Right cardiac atrium (tissue), 5 donors: ENCODE measurements around the gene ADAD1. TPM values are rescaled to one million over a fixed set of nuclear protein-coding genes. Genes with fewer than 3 reads are reported as not detected.
"Not testable (repeated sequence)": the region's sequence is repeated elsewhere in the genome, so short reads cannot be mapped to it uniquely, and the experiment has no call there.

Experiments used
- ATAC-seq, 2 donors: fragments of 200-7000 bp; cut with Tn5 transposase; one replicate each; pipeline versions ENCODE4 v1.8.0 to v1.9.1; 2020; ENCODE audit warnings: moderate library complexity in 2 of 2, mild to moderate bottlenecking in 1 of 2
- DNase-seq, 3 donors: peaks; one replicate each; pipeline ENCODE4 v3.0.0-alpha.2; 2020
- H3K27ac ChIP-seq: one replicate; pipeline ENCODE4 v1.5.1; 2013; ENCODE audit warnings: mild to moderate bottlenecking, low read length, control low read depth, moderate library complexity
- H3K27me3 ChIP-seq: one replicate; pipeline ENCODE4 v1.6.1; 2013; ENCODE audit not compliant: control insufficient read depth, insufficient read depth
- H3K4me1 ChIP-seq: one replicate; pipeline ENCODE4 v1.6.1; 2013; ENCODE audit warnings: low read length; ENCODE audit not compliant: control insufficient read depth, insufficient read depth
- H3K4me3 ChIP-seq: one replicate; pipeline ENCODE4 v1.5.1; 2013; ENCODE audit warnings: low read length, control low read depth
- H3K9me3 ChIP-seq: one replicate; pipeline ENCODE4 v1.6.1; 2013; ENCODE audit warnings: low read length; ENCODE audit not compliant: control insufficient read depth
- WGBS: extraction: QIAGEN DNeasy Blood & Tissue Kit; methylation state at CpG from one replicate; pipeline ENCODE4 v1.1.7; 2013; 5-methylcytosine and 5-hydroxymethylcytosine counted together
- intact Hi-C, 4 donors: fragments of 100-400 bp; cut with DNase I; formaldehyde crosslinking; loops; one replicate each; pipeline versions ENCODE4 v1.11.0 to v1.14.0; 2022 to 2023
- long read RNA-seq, 4 donors: library from polyadenylated mRNA; unstranded; transcript quantifications; one replicate each; pipeline ENCODE4 v2.0.0, GENCODE V29; 2020 to 2021
- polyA plus RNA-seq: library from polyadenylated mRNA; stranded (reverse); fragments of 200-250 nt; gene quantifications from one replicate; pipeline ENCODE4 v1.2.3, GENCODE V29; 2013
- total RNA-seq, 4 donors: library from RNA; stranded (reverse); fragmentation: NEBNext Ultra II Directional; extraction: Animal tissue kit (Norgen Biotek cat#: 25700); gene quantifications; one replicate each; pipeline ENCODE4 v1.2.1, GENCODE V29; 2021
- donor health status: healthy with polysubstance abuse.
- donor health status: DM: no; HTN: yes; CAD: no.
- donor health status: DM: no; HTN: no; CAD: no.
- donor health status: DM: no; HTN: yes; CAD: no; lungs with severe emphysema.
- donor health status: DM: yes; HTN: yes; CAD: no.

ADAD1 gene
- total RNA-seq (not detected), polyA plus RNA-seq (not detected)
- long read RNA-seq, donor 1: 0 reads
- long read RNA-seq, donor 2: 0 reads
- long read RNA-seq, donor 3: 0 reads
- long read RNA-seq, donor 4: 0 reads

DNA sequence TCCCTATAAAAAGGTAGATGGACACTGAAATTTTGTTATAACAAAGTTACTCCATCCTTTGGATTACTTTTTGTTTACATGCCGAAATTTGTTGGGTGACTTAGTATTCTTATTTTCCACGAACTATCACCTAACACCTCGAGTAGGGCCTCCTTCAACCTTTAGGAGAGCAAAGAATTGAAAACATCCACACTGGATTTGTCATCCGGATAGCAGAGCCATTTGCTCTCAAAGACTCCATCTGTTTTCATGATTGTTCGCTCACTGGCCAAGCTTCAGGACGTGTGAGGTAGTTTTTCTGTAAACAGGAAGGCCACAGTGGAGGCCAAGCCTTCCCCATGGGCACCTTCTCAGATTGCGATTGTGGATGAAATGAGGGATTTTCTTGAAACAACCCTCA, at the start of gene ADAD1:
TSS of gene ADAD1 (plus strand) at position 301 of the 400 bp plus-strand sequence. CDS start 1,059 bp downstream, outside the sequence.
- Histone ChIP-seq H3K27ac (no peak within 1 kb of the TSS), H3K9me3 (no peaks in the 10 kb centered on the region), H3K4me3 (no peak within 1 kb of the TSS), H3K27me3 (no peaks in the 10 kb centered on the region), H3K4me1 (no peaks in the 10 kb centered on the region)
- intact Hi-C loops: no loop called here
- ATAC-seq: no peak
- 83% methylated on average over 7 of the region's 7 CpGs for WGBS
- no peak for DNase-seq

DNA sequence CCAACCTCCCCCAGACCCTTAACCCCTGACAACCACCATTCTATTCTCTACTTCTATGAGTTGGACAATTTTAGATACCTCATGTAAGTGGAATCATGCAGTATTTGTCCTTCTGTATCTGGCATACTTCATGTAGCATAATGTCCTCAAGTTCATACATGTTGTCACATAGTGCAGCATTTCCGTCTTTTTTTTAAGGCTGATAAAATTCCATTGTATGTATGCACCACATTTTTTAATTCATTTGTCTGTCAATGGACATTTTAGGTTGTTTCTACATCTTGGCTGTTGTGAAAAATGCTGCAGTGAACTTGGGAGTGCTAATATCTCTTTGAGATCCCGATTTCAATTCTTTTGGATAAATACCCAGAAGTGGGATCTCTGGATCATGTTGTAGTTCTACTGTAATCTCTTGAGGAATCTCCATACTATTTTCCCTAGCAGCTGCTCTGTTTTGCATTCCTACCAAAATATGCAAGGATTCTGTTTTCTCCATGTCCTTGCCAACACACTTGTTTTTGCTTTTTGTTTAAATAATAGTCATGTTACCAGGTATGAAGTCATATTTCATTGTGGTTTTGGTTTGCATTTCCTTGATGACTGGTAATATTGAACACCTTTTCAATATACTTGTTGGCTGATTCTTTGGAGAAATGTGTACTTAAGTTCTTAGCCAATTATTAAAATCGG, 48.8 kb upstream of the ADAD1 start:
- no peak overlapping the region for H3K4me3 ChIP-seq
- intact Hi-C loops: no loop called here
- WGBS: 81% methylated on average over 3 of the region's 3 CpGs
- H3K4me1 ChIP-seq: no peaks in the 10 kb centered on the region
- H3K9me3 ChIP-seq: no peaks in the 10 kb centered on the region
- no peak for ATAC-seq
- no peaks in the 10 kb centered on the region for H3K27me3 ChIP-seq
- no peak for DNase-seq
- no peak overlapping the region for H3K27ac ChIP-seq

DNA sequence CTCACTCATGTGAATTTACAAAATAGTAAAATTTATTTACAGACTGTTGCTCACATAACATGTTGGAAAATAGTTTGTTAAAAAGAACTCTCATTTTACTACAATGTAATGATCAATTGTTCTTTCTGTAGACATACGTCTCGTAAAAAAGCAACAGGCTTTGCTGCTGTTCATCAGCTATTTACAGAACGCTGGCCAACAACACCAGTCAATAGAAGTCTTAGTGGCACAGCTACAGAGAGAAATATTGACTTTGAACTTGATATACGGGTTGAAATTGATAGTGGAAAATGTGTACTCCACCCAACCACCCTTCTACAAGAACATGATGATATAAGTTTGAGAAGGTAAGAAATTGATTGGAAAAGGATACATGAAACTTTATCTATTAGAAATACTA, 47.6 kb upstream of the ADAD1 start:
- whole genome bisulfite sequencing: 88% methylated on average over 4 of the region's 4 CpGs
- intact Hi-C loops: no loop called here
- Histone ChIP-seq H3K27ac (no peak overlapping the region), H3K27me3 (no peaks in the 10 kb centered on the region), H3K9me3 (no peaks in the 10 kb centered on the region), H3K4me1 (no peaks in the 10 kb centered on the region), H3K4me3 (no peak overlapping the region)
- no peak for DNase-seq
- no peak for ATAC-seq

DNA sequence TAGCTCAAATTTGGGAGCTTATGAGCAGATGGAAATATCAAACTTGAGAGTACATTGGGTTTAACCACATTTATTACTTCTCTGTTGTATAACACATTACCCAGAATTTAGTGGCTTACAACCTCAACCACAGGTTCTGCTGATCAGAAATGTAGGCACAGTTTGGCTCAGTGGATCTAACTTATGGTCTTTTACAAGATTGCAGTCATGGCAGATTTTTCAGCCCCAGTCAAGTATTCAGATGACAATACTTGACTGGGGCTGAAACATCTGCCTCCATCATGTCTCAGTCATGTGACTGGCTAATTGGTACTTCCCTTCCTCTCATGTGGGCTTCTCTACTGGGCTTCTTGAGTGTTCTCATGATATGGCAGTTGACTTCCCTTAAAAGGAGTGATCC, 44.0 kb upstream of the ADAD1 start:
- Histone ChIP-seq H3K4me1 (no peaks in the 10 kb centered on the region), H3K27ac (no peak overlapping the region), H3K27me3 (no peaks in the 10 kb centered on the region), H3K4me3 (no peak overlapping the region), H3K9me3 (no peaks in the 10 kb centered on the region)
- ATAC-seq (no peak), DNase-seq (no peak)
- intact Hi-C loops: no loop called here

DNA sequence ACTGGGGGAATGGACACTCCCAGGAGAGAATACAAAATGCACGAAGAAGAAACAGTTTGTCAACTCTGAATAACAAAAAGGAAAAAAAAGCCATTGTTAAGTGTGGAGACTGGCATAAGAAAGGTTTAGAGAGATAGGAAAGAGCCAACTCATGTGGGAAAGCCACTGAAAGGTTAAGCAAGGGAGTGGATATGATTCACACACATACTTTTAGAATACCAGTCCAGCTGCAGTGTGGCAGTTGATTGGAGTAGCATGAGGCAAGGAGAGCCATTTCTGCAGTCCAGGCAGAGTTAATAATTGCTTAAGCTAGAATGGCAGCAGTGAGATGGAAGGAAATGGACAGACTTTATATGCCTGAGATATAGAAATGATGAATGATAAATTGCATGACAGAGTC, 36.9 kb upstream of the ADAD1 start:
- intact Hi-C loops: no loop called here
- Histone ChIP-seq H3K4me1 (no peaks in the 10 kb centered on the region), H3K27me3 (no peaks in the 10 kb centered on the region), H3K9me3 (no peaks in the 10 kb centered on the region), H3K4me3 (no peak overlapping the region), H3K27ac (no peak overlapping the region)
- no peak for DNase-seq
- no peak for ATAC-seq
- 92% methylated on average over 1 of the region's 1 CpG for WGBS

DNA sequence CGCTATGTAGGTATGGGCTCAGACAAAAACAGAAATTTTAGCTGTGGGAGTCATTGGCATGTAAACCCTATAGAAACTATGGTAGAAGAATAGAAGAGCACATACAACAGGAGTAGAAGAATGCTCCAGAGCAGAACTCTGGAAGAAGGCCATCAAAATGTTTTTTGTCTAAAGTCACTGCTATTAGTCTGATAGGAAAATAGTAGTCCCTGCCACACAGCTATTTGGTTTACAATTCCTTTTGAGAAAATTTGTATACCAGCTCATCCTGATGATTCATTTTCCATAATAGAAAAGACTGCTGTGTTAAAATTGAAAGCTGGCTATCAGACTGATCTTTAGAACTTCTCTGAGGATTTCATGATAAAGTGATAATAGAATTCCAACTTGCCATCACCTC, 32.8 kb upstream of the ADAD1 start:
- WGBS: 98% methylated on average over 1 of the region's 1 CpG
- DNase-seq (no peak), ATAC-seq (no peak)
- Histone ChIP-seq H3K4me3 (no peak overlapping the region), H3K4me1 (no peaks in the 10 kb centered on the region), H3K9me3 (no peaks in the 10 kb centered on the region), H3K27ac (no peak overlapping the region), H3K27me3 (no peaks in the 10 kb centered on the region)
- intact Hi-C loops: no loop called here

DNA sequence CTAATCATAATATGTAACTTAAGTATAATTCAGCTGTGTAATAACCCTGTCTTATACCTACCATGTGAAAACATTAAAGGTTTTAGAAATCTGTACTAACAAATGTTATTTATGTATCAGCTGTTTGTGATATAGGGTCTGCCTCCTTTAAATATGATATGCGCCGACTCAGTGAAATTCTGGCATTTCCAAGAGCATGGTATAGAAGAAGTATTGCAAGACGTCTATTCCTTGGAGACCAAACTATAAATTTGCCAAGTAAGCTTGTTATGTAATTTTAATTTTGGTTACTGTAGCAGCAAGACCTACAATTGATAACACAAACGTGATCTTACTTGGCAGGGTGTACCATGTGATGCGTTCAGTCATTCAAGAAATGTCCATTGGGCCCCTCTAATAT, 32.3 kb upstream of the ADAD1 start:
- intact Hi-C loops: no loop called here

DNA sequence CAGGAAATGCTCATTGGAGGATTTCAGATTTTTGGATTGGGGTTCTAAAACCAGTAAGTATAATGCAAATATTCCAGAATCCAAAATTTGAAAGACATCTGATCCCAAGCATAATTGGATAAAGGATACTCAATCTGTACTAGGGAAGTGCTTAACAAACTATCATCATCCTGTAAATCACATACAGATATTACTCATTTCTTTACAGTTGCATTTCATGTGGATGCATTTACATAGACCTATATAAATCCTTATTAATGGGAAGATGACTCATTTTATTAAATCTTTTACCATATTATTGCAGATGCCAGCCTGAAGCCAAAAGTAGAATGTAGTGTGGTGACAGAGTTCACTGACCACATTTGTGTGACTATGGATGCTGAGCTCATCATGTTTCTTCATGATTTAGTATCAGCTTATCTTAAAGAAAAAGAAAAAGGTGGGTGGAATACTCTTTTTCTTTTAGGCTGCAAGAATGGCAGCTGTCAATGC, 22.4 kb upstream of the ADAD1 start:
- ATAC-seq: no peak
- no peak for DNase-seq
- Histone ChIP-seq H3K9me3 (no peaks in the 10 kb centered on the region), H3K27ac (no peak overlapping the region), H3K27me3 (no peaks in the 10 kb centered on the region), H3K4me1 (no peaks in the 10 kb centered on the region), H3K4me3 (no peak overlapping the region)
- intact Hi-C loops: no loop called here

More for the DNA sequence above, 32.3 kb upstream of the ADAD1 start:
- WGBS: 80% methylated on average over 5 of the region's 5 CpGs
- Histone ChIP-seq H3K4me3 (no peak overlapping the region), H3K27ac (no peak overlapping the region), H3K4me1 (no peaks in the 10 kb centered on the region), H3K27me3 (no peaks in the 10 kb centered on the region), H3K9me3 (no peaks in the 10 kb centered on the region)
- no peak for DNase-seq
- no peak for ATAC-seq

DNA sequence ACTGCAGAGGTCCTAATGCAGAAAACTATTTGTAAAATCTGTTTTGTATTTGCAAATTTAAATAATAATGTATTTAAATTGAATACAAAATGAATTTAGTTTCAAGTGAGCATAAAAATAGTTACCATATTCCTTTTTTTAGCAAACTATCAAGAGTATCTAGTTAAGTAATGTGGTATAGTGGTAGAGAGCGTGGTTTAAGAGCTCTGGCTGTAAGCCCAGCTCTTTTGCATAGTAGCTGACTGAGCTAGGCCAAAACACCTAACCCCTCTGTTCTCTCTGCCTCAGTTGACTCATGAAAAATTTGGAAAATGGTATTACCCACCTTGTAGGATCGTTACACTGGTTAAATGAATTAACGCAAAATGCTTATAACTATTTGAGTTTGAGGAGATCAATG, 18.1 kb upstream of the ADAD1 start:
- intact Hi-C loops: no loop called here
- ATAC-seq: no peak
- H3K4me3 ChIP-seq: no peak overlapping the region
- H3K27ac ChIP-seq: no peak overlapping the region
- 91% methylated on average over 3 of the region's 3 CpGs for WGBS
- no peaks in the 10 kb centered on the region for H3K4me1 ChIP-seq
- no peaks in the 10 kb centered on the region for H3K27me3 ChIP-seq
- DNase-seq: no peak
- no peaks in the 10 kb centered on the region for H3K9me3 ChIP-seq

DNA sequence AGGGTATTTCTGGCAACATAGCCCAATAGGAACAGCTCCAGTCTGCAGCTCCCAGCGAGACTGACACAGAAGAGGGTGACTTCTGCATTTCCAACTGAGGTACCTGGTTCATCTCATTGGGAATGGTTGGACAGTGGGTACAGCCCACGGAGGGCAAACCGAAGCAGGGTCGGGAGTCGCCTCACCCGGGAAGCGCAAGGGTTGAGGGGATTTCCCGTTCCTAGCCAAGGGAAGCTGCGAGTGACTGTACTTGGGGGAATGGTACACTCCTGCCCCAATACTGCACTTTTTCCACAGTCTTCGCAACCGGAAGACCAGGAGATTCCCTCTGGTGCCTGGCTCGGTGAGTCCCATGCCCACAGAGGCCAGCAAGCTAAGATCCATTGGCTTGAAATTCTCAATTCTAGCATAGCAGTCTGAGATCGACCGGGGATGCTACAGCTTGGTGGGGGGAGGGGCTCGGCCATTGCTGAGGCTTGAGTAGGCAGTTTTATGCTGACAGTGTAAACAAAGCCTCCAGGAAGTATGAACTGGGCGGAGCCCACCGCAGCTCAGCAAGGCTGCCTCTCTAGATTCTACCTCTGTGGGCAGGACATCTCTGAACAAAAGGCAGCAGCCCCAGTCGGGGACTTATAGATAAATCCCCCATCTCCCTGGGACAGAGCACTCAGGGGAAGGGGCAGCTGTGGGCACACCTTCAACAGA, 14.0 kb upstream of the ADAD1 start:
- intact Hi-C loops: no loop called here
- H3K27me3 ChIP-seq: no peaks in the 10 kb centered on the region
- ATAC-seq: no peak
- no peak overlapping the region for H3K27ac ChIP-seq
- 84% methylated on average over 18 of the region's 18 CpGs for WGBS
- H3K4me3 ChIP-seq: no peak overlapping the region
- H3K4me1 ChIP-seq: no peaks in the 10 kb centered on the region
- H3K9me3 ChIP-seq: no peaks in the 10 kb centered on the region
- DNase-seq: peak in 1 of 3 donors; percentile 40

DNA sequence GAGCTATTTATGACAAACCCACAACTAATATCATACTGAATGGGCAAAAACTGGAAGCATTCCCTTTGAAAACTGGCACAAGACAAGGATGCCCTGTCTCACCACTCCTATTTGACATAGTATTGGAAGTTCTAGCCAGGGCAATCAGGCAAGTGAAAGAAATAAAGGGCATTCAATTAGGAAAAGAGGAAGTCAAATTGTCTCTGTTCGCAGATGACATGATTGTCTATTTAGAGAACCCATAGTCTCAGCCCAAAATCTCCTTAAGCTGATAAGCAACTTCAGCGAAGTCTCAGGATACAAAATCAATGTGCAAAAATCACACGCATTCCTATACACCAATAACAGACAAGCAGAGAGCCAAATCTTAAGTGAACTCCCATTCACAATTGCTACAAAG, 10.0 kb upstream of the ADAD1 start:
- H3K4me3 ChIP-seq, intact Hi-C loops, H3K9me3 ChIP-seq, H3K27me3 ChIP-seq, ATAC-seq, H3K27ac ChIP-seq, DNase-seq, H3K4me1 ChIP-seq: not testable (repeated sequence)
- WGBS: 92% methylated on average over 3 of the region's 3 CpGs
